Mammary epithelial cell (primary cell): ENCODE measurements around the gene NPHP4.

ENCODE experiments used
- CTCF ChIP-seq, 2 donors: IDR thresholded peaks in 1 of 2; conservative IDR thresholded peaks in 1 of 2; 2 replicates each; pipeline ENCODE4 v1.5.1; 2011 to 2012; ENCODE audit warnings: inconsistent platforms in 2 of 2, low read length in 2 of 2, mild to moderate bottlenecking in 2 of 2, control low read depth in 1 of 2, low read depth in 1 of 2; ENCODE audit not compliant: insufficient read depth in 1 of 2; ENCODE audit errors: extremely low read depth in 1 of 2
- EZH2 ChIP-seq: IDR thresholded peaks from 2 replicates; pipeline ENCODE4 v1.6.1; 2012; ENCODE audit warnings: low read length, inconsistent platforms, borderline replicate concordance

DNA sequence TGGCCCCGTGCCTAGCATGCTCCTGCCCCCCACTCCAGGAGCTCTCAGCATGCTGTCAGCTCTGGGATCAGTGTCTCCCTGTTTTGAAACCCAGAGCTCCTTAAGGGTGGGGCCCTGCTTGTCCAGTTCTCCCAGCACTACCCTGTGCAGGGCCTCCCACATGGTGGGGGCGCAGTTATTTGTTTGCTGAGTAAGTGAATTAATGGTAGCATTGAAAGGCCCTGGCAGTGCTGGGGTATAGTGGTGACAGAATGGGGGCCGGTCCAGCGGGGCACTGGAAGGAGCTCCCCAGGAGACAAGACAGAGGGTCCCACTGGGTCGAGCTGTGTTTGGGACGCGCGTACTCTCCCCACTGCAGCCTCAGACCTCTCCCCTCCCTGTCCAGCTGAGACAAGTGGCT, 99.9 kb downstream of the NPHP4 start:
- TF ChIP-seq CTCF (conservative IDR thresholded peaks at IDR 0.05 in 1 of 2, IDR thresholded peaks at IDR 0.05 in 1 of 2; ENCODE audit: extremely low read depth in 1 of 2, insufficient read depth in 1 of 2, low read depth in 1 of 2, low read length in 2 of 2) (no peak), EZH2 (no peak)
